ENCODE results near the gene MPC1.

DNA sequence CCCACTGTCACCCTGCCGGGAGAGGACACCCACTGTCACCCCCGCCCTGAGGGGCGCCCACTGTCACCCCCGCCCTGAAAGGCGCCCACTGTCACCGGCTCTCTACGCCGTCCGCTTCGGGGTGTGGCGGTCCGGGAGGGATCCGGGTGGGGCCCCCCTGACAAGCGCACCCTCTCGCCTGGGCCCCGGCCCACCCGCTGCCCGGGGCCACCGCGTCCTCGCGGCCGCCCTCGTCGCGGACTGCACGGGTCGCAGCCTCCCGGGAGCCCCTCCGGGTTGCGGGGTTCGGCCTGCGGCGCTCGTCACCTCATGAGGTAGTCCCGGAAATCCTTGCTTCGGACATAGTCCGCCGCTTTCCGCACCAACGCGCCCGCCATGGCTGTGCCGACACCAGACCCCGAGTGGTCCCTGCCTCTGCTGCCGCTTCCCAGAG is 224 bp downstream of the MPC1 start:
- TF ChIP-seq, protein P1, sequence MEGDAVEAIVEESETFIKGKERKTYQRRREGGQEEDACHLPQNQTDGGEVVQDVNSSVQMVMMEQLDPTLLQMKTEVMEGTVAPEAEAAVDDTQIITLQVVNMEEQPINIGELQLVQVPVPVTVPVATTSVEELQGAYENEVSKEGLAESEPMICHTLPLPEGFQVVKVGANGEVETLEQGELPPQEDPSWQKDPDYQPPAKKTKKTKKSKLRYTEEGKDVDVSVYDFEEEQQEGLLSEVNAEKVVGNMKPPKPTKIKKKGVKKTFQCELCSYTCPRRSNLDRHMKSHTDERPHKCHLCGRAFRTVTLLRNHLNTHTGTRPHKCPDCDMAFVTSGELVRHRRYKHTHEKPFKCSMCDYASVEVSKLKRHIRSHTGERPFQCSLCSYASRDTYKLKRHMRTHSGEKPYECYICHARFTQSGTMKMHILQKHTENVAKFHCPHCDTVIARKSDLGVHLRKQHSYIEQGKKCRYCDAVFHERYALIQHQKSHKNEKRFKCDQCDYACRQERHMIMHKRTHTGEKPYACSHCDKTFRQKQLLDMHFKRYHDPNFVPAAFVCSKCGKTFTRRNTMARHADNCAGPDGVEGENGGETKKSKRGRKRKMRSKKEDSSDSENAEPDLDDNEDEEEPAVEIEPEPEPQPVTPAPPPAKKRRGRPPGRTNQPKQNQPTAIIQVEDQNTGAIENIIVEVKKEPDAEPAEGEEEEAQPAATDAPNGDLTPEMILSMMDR (IDR thresholded peaks at IDR 0.05; ENCODE audit: extremely low read depth in 1 of 2, insufficient read depth in 1 of 2, low read depth in 1 of 2, low read length in 2 of 2), result no peak
- TF ChIP-seq POLR2AphosphoS5 (IDR thresholded peaks at IDR 0.05; ENCODE audit: insufficient read depth, low read depth, low read length) (no peak), JUN (IDR thresholded peaks at IDR 0.05; ENCODE audit: borderline replicate concordance, insufficient read depth, insufficient read length, low read depth) (no peak), POLR2A (IDR thresholded peaks at IDR 0.05; ENCODE audit: low read depth, low read length) (peak; percentile 30)
